ENCODE results near the gene NDUFS6.

DNA sequence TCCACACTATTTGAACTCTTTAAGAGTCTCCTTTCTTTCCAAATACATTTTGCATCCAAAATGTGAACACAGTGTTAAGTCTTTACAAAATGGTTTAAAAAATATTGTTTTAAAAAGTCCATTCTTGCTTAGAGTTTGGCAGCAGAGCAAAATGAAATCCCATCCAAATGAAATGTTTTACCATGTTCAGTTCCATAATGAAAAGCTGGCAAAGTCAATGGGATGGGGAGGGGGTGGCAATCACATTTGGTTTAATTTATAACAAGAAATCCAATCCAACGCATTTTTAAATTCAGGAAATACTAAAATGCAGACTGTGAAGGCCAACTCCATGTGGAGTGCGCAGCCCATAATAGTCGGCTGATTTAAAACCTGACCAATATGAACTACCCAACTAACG is 41.0 kb upstream of the NDUFS6 start:
- no peak for TF ChIP-seq NFE2L2 (conservative IDR thresholded peaks at IDR 0.05; ENCODE audit: low read length)
- no peak for TF ChIP-seq CBX2 (IDR thresholded peaks at IDR 0.05; ENCODE audit: borderline replicate concordance, low read depth)
- no peak for TF ChIP-seq HDAC2 (IDR thresholded peaks at IDR 0.05)
- TF ChIP-seq RNF2 (IDR thresholded peaks at IDR 0.05; ENCODE audit: borderline replicate concordance, low read depth), result no peak

Data from A549 (cell line).